MM.1S (cell line): ENCODE results near the gene CTNNA1.

Experiments
- DNase-seq: peaks from one replicate; pipeline ENCODE4 v3.0.0-alpha.2; 2015
- H2AFZ ChIP-seq: fragments of 300-600 bp; sonication (generic); 2 replicates; pipeline ENCODE4 v1.6.0; 2016; ENCODE audit warnings: antibody characterized with exemption, low read length
- H3F3A ChIP-seq: fragments of 300-600 bp; sonication (generic); 2 replicates; pipeline ENCODE4 v1.6.1; 2016; ENCODE audit warnings: mild to moderate bottlenecking, antibody characterized with exemption, low read length, moderate library complexity, mixed read lengths; ENCODE audit not compliant: insufficient read depth
- H3K27ac ChIP-seq: fragments of 300-600 bp; sonication (generic); 2 replicates; pipeline ENCODE4 v1.5.1; 2016; ENCODE audit warnings: mild to moderate bottlenecking, low read length
- H3K27me3 ChIP-seq: fragments of 300-600 bp; sonication (generic); replicated peaks from 2 replicates; pipeline ENCODE4 v1.6.0; 2016; ENCODE audit warnings: low read length; ENCODE audit not compliant: insufficient read depth
- H3K36me3 ChIP-seq: fragments of 300-600 bp; sonication (generic); replicated peaks from 2 replicates; pipeline ENCODE4 v1.6.1; 2016; ENCODE audit warnings: mild to moderate bottlenecking, low read length, mixed read lengths; ENCODE audit not compliant: insufficient read depth
- H3K4me1 ChIP-seq: fragments of 300-600 bp; sonication (generic); 2 replicates; pipeline ENCODE4 v1.6.1; 2016; ENCODE audit warnings: low read length, mixed read lengths
- H3K4me2 ChIP-seq: fragments of 300-600 bp; sonication (generic); 2 replicates; pipeline ENCODE4 v1.6.0; 2016; ENCODE audit warnings: low read depth, low read length
- H3K4me3 ChIP-seq: fragments of 300-600 bp; sonication (generic); 2 replicates; pipeline ENCODE4 v1.5.1; 2016; ENCODE audit warnings: low read length, mixed read lengths
- H3K79me2 ChIP-seq: fragments of 300-600 bp; sonication (generic); 2 replicates; pipeline ENCODE4 v1.6.1; 2016; ENCODE audit warnings: mixed run types, low read length, mixed read lengths
- H3K9ac ChIP-seq: fragments of 300-600 bp; sonication (generic); 2 replicates; pipeline ENCODE4 v1.6.1; 2016; ENCODE audit warnings: low read length, mixed read lengths
- H3K9me2 ChIP-seq: fragments of 300-600 bp; sonication (generic); replicated peaks from 2 replicates; pipeline ENCODE4 v1.6.1; 2016; ENCODE audit warnings: mild to moderate bottlenecking, low read length, mixed read lengths; ENCODE audit not compliant: insufficient read depth
- H3K9me3 ChIP-seq: fragments of 300-600 bp; sonication (generic); replicated peaks from 2 replicates; pipeline ENCODE4 v1.6.1; 2016; ENCODE audit warnings: mild to moderate bottlenecking, low read length, mixed read lengths; ENCODE audit not compliant: insufficient read depth
- H4K20me1 ChIP-seq: fragments of 300-600 bp; sonication (generic); 2 replicates; pipeline ENCODE4 v1.6.1; 2016; ENCODE audit warnings: mild to moderate bottlenecking, low read length, moderate library complexity, mixed read lengths; ENCODE audit not compliant: insufficient read depth
- EZH2 ChIP-seq: fragments of 300-600 bp; sonication (generic); optimal IDR thresholded peaks from 2 replicates; pipeline ENCODE3; 2017; ENCODE audit warnings: low read depth, mild to moderate bottlenecking, antibody characterized with exemption, low read length, mixed read lengths
- EZH2phosphoT487 ChIP-seq: fragments of 300-600 bp; sonication (generic); IDR thresholded peaks from 2 replicates; pipeline ENCODE4 v1.6.1; 2018; ENCODE audit warnings: antibody characterized with exemption, low read length
- TF ChIP-seq, protein P1 (sequence below): fragments of 300-600 bp; sonication (generic); IDR thresholded peaks from 2 replicates; pipeline ENCODE4 v1.5.1; 2016; ENCODE audit warnings: antibody characterized with exemption, low read length, mixed read lengths

Gene CTNNA1

GRCh38 chr5:138762110-138762509, 8.9 kb downstream of the CTNNA1 start:
- DNase-seq = no peak
- no peak overlapping the region for H3K4me3 ChIP-seq
- no peaks in the 10 kb centered on the region for H3K9me3 ChIP-seq
- no peaks in the 10 kb centered on the region for H3K36me3 ChIP-seq
- peaks cover 18% of the 10 kb centered on the region for H3K4me1 ChIP-seq
- H3K9ac ChIP-seq = no peak overlapping the region
- no peaks in the 10 kb centered on the region for H4K20me1 ChIP-seq
- H3F3A ChIP-seq = no peaks in the 10 kb centered on the region
- no peak overlapping the region for H3K4me2 ChIP-seq
- no peaks in the 10 kb centered on the region for H3K27me3 ChIP-seq
- peaks cover 92% of the 10 kb centered on the region for H3K79me2 ChIP-seq
- H3K27ac ChIP-seq = no peak overlapping the region
- no peak overlapping the region for H2AFZ ChIP-seq
- H3K9me2 ChIP-seq = no peaks in the 10 kb centered on the region
- TF ChIP-seq EZH2phosphoT487 (no peak), EZH2 (no peak)
- TF ChIP-seq, protein P1, sequence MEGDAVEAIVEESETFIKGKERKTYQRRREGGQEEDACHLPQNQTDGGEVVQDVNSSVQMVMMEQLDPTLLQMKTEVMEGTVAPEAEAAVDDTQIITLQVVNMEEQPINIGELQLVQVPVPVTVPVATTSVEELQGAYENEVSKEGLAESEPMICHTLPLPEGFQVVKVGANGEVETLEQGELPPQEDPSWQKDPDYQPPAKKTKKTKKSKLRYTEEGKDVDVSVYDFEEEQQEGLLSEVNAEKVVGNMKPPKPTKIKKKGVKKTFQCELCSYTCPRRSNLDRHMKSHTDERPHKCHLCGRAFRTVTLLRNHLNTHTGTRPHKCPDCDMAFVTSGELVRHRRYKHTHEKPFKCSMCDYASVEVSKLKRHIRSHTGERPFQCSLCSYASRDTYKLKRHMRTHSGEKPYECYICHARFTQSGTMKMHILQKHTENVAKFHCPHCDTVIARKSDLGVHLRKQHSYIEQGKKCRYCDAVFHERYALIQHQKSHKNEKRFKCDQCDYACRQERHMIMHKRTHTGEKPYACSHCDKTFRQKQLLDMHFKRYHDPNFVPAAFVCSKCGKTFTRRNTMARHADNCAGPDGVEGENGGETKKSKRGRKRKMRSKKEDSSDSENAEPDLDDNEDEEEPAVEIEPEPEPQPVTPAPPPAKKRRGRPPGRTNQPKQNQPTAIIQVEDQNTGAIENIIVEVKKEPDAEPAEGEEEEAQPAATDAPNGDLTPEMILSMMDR = no peak

DNA sequence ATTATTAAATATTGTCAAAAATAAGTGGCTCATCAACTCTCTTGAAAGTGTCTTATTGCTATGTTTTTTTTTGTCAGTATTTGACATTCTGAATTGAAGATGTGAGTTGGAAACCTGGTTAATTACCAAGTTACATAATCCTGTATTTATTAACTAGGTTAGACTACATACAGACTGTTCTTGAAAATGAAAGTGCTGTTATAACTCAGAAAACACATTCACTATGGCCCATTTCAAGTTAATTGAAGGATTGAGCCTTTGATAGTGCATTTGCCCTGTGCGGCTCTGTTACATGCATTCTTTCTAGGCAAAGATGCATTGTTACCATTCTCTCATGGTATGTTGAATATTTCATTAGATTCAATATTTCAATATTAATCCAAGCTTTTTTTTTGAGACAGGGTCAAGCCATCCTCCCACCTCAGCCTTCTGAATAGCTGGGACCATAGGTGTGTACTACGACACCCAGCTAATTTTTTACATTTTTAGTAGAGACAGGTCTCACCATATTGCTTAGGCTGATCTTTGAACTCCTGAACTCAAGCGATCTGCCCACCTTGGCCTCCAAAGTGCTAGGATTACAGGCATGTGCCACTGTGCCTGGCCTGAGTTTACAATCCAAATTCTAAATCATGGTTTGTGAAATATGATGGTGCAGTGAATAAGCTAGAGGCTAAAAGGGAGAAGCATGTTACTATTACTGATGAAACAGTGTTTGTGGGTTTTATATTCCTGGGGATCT, 10.0 kb downstream of the CTNNA1 start:
- Histone ChIP-seq H2AFZ (no peak overlapping the region), H3K4me3 (no peak overlapping the region), H3K4me2 (no peak overlapping the region), H3K9ac (no peak overlapping the region), H3K36me3 (no peaks in the 10 kb centered on the region), H4K20me1 (no peaks in the 10 kb centered on the region), H3F3A (no peaks in the 10 kb centered on the region), H3K79me2 (peaks cover 95% of the 10 kb centered on the region), H3K9me3 (no peaks in the 10 kb centered on the region), H3K27ac (no peak overlapping the region), H3K27me3 (no peaks in the 10 kb centered on the region), H3K4me1 (peaks cover 11% of the 10 kb centered on the region), H3K9me2 (no peaks in the 10 kb centered on the region)
- DNase-seq = no peak
- TF ChIP-seq, protein P1 = no peak
- TF ChIP-seq EZH2 = no peak

DNA sequence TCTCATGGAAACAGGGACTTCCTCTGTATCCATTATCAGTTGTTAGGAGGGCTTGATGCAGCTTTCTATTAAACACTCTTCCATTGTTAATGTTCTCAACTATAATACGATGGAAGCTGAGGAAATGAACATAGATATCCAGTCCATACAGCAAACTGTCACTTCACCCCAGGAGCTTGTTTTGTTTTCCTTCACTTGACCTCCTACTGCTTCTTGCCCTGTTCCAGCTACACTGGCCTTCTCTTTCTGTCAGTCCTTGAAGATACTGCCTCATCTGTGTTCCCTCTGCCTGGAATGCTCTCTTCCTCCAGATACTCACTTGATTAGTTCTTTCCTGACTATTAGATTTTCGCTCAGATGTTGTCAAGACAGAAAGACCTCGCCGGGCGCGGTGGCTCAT, 17.1 kb downstream of the CTNNA1 start:
- Histone ChIP-seq H3K9me2 (no peaks in the 10 kb centered on the region), H3K79me2 (peaks cover 85% of the 10 kb centered on the region), H4K20me1 (no peaks in the 10 kb centered on the region; the same call in 1 of the 2 replicates), H3K4me2 (no peak overlapping the region), H2AFZ (no peak overlapping the region), H3F3A (no peaks in the 10 kb centered on the region), H3K27me3 (no peaks in the 10 kb centered on the region), H3K36me3 (no peaks in the 10 kb centered on the region), H3K4me3 (no peak overlapping the region), H3K27ac (no peak overlapping the region), H3K4me1 (no peaks in the 10 kb centered on the region), H3K9me3 (no peaks in the 10 kb centered on the region), H3K9ac (no peak overlapping the region)
- TF ChIP-seq, protein P1 = no peak
- TF ChIP-seq EZH2phosphoT487 (no peak), EZH2 (no peak)
- no peak for DNase-seq
